ENCODE measurements around the gene SLC35B2. TPM values are rescaled to one million over a fixed set of nuclear protein-coding genes. Genes with fewer than 3 reads are reported as not detected.

The SLC35B2 gene
- total RNA-seq, 1 donor from 2014 or later = 77.0 TPM

DNA sequence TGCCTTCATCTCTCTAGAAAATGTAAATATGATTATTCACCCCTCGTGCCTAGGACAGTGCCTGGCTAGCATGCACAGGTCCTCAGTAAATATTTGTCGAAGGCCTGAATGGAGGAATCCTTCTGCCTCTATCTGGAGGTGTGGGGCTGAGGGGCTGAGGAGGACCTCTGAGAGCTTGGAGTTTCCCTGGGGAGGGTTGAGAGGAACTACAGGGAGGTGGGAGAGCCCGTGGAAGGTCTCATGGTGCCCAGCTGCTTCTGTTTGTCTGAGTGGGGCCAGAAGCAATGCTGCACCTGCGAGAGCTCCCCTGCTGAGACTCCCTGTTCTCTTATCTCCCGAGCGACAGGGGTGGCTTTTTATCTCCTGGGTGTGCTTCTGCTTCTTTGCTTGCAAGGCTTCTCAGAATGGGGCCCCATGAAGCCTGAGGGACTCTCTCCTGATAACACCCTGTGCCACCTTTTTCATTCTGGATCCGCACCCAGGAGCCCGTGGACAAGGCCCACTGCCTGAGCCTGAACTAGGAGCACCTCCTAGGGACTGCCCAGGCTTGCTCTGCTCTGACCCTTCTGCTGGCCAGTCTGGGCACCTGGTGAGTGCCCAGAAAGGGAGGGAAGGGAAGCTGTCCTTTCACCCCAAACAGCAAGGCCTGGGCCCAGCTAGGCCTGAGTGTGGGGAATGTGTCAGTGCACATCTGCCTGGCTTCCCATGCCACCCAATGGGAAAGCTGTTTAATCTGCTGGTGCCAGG lies 31.6 kb downstream of the SLC35B2 start:
- Mint-ChIP-seq H3K4me1 (ENCODE audit: unreplicated experiment) (peaks cover 77% of the 10 kb centered on the region), H3K27me3 (ENCODE audit: unreplicated experiment) (no peaks in the 10 kb centered on the region), H3K9me3 (ENCODE audit: unreplicated experiment) (no peaks in the 10 kb centered on the region), H3K36me3 (ENCODE audit: unreplicated experiment) (peaks cover 11% of the 10 kb centered on the region), H3K27ac (ENCODE audit: unreplicated experiment) (peak overlapping the region; percentile 70), H3K4me3 (ENCODE audit: unreplicated experiment) (peak overlapping the region; percentile 42)
- DNase-seq (ENCODE audit: extremely low spot score, unreplicated experiment) = no peak
- TF ChIP-seq CTCF (IDR thresholded peaks at IDR 0.05) = no peak

GRCh38 chr6:44224965-44225305 lies 32.4 kb downstream of the SLC35B2 start:
- peaks cover 82% of the 10 kb centered on the region for H3K4me1 Mint-ChIP-seq (ENCODE audit: unreplicated experiment)
- no peak for DNase-seq (ENCODE audit: extremely low spot score, unreplicated experiment)
- H3K9me3 Mint-ChIP-seq (ENCODE audit: unreplicated experiment) = no peaks in the 10 kb centered on the region
- H3K27me3 Mint-ChIP-seq (ENCODE audit: unreplicated experiment) = no peaks in the 10 kb centered on the region
- TF ChIP-seq CTCF (IDR thresholded peaks at IDR 0.05) = no peak
- peak overlapping the region; percentile 77 for H3K4me3 Mint-ChIP-seq (ENCODE audit: unreplicated experiment)
- H3K27ac Mint-ChIP-seq (ENCODE audit: unreplicated experiment) = peak overlapping the region; percentile 59
- H3K36me3 Mint-ChIP-seq (ENCODE audit: unreplicated experiment) = peaks cover 7% of the 10 kb centered on the region

DNA sequence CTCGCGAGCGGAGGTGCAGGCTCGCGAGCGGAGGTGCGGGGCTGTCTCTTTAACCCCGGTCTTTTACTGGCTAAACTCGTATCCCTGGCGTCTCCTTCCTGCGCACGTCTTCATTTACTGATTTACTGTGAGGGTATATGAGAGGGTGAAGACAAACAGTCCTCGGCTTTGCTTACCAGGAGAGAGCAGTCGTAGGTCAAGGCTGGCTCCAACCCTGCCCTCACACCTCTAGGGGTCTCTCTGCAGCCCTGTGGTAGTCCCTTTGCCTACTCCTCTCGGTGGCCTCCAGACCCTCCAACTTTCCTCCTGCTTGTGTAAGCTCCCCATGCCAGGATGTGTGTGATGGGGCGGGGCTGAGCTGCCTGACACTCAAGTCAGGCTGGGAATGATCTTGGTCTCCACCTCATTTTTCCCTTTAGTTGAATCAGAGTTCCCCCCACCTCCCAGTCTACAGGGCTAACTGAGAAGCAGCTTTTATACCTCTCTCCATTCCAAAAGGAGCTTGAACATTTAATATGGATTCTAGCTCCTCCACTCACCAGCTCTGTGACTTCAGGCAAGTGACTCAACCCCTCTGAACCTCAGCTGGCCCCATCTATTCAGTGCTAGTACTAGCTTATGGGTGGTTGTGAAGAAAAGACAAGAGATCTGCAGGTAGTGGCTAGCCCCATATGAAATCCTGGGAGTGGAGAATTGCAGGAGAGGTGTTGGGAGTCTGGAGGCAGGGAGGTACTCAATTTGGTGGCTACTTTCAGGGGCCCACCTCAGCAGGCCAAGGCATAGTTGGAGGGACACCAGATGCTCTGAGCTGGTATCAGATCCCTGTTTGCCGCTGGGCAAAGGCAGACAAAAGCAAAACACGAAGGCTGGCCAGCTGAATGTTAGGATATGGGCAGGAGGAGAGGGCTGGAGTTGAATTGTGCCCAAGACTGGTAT lies 33.0 kb downstream of the SLC35B2 start:
- no peaks in the 10 kb centered on the region for H3K9me3 Mint-ChIP-seq (ENCODE audit: unreplicated experiment)
- H3K27ac Mint-ChIP-seq (ENCODE audit: unreplicated experiment) = peak overlapping the region; percentile 59
- no peak for DNase-seq (ENCODE audit: extremely low spot score, unreplicated experiment)
- TF ChIP-seq CTCF (IDR thresholded peaks at IDR 0.05) = no peak
- H3K36me3 Mint-ChIP-seq (ENCODE audit: unreplicated experiment) = peaks cover 5% of the 10 kb centered on the region
- H3K4me1 Mint-ChIP-seq (ENCODE audit: unreplicated experiment) = peaks cover 82% of the 10 kb centered on the region
- peak overlapping the region; percentile 77 for H3K4me3 Mint-ChIP-seq (ENCODE audit: unreplicated experiment)
- no peaks in the 10 kb centered on the region for H3K27me3 Mint-ChIP-seq (ENCODE audit: unreplicated experiment)

GRCh38 chr6:44223319-44224028 lies 33.9 kb downstream of the SLC35B2 start, which contains the start of gene SLC29A1:
SLC29A1 (plus strand) TSS chr6:44223595; CDS start chr6:44227314, 3,719 bp downstream.
- no peak for TF ChIP-seq CTCF (IDR thresholded peaks at IDR 0.05)
- Mint-ChIP-seq H3K9me3 (ENCODE audit: unreplicated experiment) (no peaks in the 10 kb centered on the region), H3K36me3 (ENCODE audit: unreplicated experiment) (no peaks in the 10 kb centered on the region), H3K4me3 (ENCODE audit: unreplicated experiment) (peak within 1 kb of the TSS; percentile 77), H3K27me3 (ENCODE audit: unreplicated experiment) (no peaks in the 10 kb centered on the region), H3K4me1 (ENCODE audit: unreplicated experiment) (peaks cover 81% of the 10 kb centered on the region), H3K27ac (ENCODE audit: unreplicated experiment) (peak within 1 kb of the TSS; percentile 99)
- no peak for DNase-seq (ENCODE audit: extremely low spot score, unreplicated experiment)

Measured in osteocyte (in vitro differentiated cells).